NCI-H2029 treated with DMSO at 0.1 percent for 48 hours (cell line): Measurements from ENCODE around the gene RHOT2.
"Not testable (repeated sequence)": the region's sequence is repeated elsewhere in the genome, so short reads cannot be mapped to it uniquely, and the experiment has no call there.

Source experiments
- DNase-seq: peaks from one replicate; lab custom pipeline; 2025; lab: John Stamatoyannopoulos, UW

RHOT2 gene

GRCh38 chr16:681746-682427 is 14.0 kb downstream of the RHOT2 start:
- DNase-seq: no peak

- no peak for DNase-seq
These were observed 14.8 kb downstream of the RHOT2 start for GRCh38 chr16:682493-683395.

GRCh38 chr16:683396-684070 is 15.6 kb downstream of the RHOT2 start:
- DNase-seq: no peak

- peak; percentile 51 for DNase-seq
These were observed 16.3 kb downstream of the RHOT2 start, which contains the start of gene JMJD8 for GRCh38 chr16:684071-684794. TSS of gene JMJD8 (minus strand) at chr16:684334. CDS start at chr16:684319, 15 bp downstream.

- DNase-seq: peak; percentile 78
These were observed 17.2 kb downstream of the RHOT2 start for GRCh38 chr16:684961-685696.

GRCh38 chr16:685967-686366 is 18.0 kb downstream of the RHOT2 start:
- peak; percentile 32 for DNase-seq

- DNase-seq: no peak
These were observed 18.7 kb downstream of the RHOT2 start for GRCh38 chr16:686459-687260.

- DNase-seq: no peak
These were observed 19.6 kb downstream of the RHOT2 start for GRCh38 chr16:687499-687898.

- no peak for DNase-seq
These were observed 21.4 kb downstream of the RHOT2 start for GRCh38 chr16:689175-689897.

- not testable (repeated sequence) for DNase-seq
These were observed 23.3 kb downstream of the RHOT2 start for GRCh38 chr16:691242-691641.

GRCh38 chr16:692356-693108 is 24.6 kb downstream of the RHOT2 start:
- no peak for DNase-seq

- DNase-seq: no peak
These were observed 25.4 kb downstream of the RHOT2 start for GRCh38 chr16:693364-693763.

- DNase-seq: no peak
These were observed 25.8 kb downstream of the RHOT2 start for GRCh38 chr16:693766-694165.

- DNase-seq: no peak
These were observed 26.4 kb downstream of the RHOT2 start for GRCh38 chr16:694187-694862.

- DNase-seq: no peak
These were observed 27.0 kb downstream of the RHOT2 start for GRCh38 chr16:694863-695354.

GRCh38 chr16:695355-696089 is 27.6 kb downstream of the RHOT2 start:
- peak; percentile 68 for DNase-seq

- no peak for DNase-seq
These were observed 31.2 kb downstream of the RHOT2 start for GRCh38 chr16:698911-699671.
